ENCODE results near the gene H1-8.

GRCh38 chr3:129573493-129573892, 30.5 kb downstream of the H1-8 start:
- TF ChIP-seq POLR2AphosphoS5 (IDR thresholded peaks at IDR 0.05) (no peak), POLR2A (IDR thresholded peaks at IDR 0.05; ENCODE audit: low read depth) (no peak), CTCF (IDR thresholded peaks at IDR 0.05) (no peak), EP300 (IDR thresholded peaks at IDR 0.05) (no peak)
